ENCODE data around the gene SEC24D. TPM values are rescaled to one million over a fixed set of nuclear protein-coding genes. Genes with fewer than 3 reads are reported as not detected.

The SEC24D gene
- total RNA-seq, 1 experiment from 2014 or later = 35.8 TPM

GRCh38 chr4:118751629-118752323 lies 84.2 kb downstream of the SEC24D start:
- H3K9me3 ChIP-seq (ENCODE audit: low read depth, low read length, poor library complexity, severe bottlenecking) = no peaks in the 10 kb centered on the region
- no peaks in the 10 kb centered on the region for H3K27me3 ChIP-seq (replicated peaks; ENCODE audit: insufficient read depth, low read depth, low read length, poor library complexity)
- peaks cover 22% of the 10 kb centered on the region for H3K36me3 ChIP-seq (ENCODE audit: insufficient read depth, low read length, poor library complexity, severe bottlenecking)
- intact Hi-C loops (cut with micrococcal nuclease; ENCODE audit: unreplicated experiment) = no loop called here
- no peak overlapping the region for H3K4me3 ChIP-seq (ENCODE audit: low read depth, low read length, poor library complexity, severe bottlenecking)
- POLR2A ChIA-PET (ENCODE audit: low non-redundant PET) = no interaction called here
- no TSS peak for BruUV-seq (replicated peaks)
- peaks cover 4% of the 10 kb centered on the region for H3K4me1 ChIP-seq (ENCODE audit: insufficient read depth, low read length, poor library complexity, severe bottlenecking)
- CTCF ChIA-PET = no interaction called here
- H3K27ac ChIP-seq (ENCODE audit: low read depth, low read length, poor library complexity, severe bottlenecking) = no peak overlapping the region
- TF ChIP-seq CTCF (conservative IDR thresholded peaks at IDR 0.05; ENCODE audit: low read depth, low read length) (no peak), EZH2 (IDR thresholded peaks at IDR 0.05; ENCODE audit: borderline replicate concordance, low read depth, low read length, poor library complexity, severe bottlenecking) (no peak)
- DNase-seq (ENCODE audit: low spot score) = no peak

GRCh38 chr4:118749347-118749988 lies 86.5 kb downstream of the SEC24D start:
- no peak for DNase-seq (ENCODE audit: low spot score)
- no peak for TF ChIP-seq CTCF (conservative IDR thresholded peaks at IDR 0.05; ENCODE audit: low read depth, low read length)
- no peak for TF ChIP-seq EZH2 (IDR thresholded peaks at IDR 0.05; ENCODE audit: borderline replicate concordance, low read depth, low read length, poor library complexity, severe bottlenecking)
- no peaks in the 10 kb centered on the region for H3K9me3 ChIP-seq (ENCODE audit: low read depth, low read length, poor library complexity, severe bottlenecking)
- no peak overlapping the region for H3K27ac ChIP-seq (ENCODE audit: low read depth, low read length, poor library complexity, severe bottlenecking)
- CTCF ChIA-PET = no interaction called here
- H3K4me3 ChIP-seq (ENCODE audit: low read depth, low read length, poor library complexity, severe bottlenecking) = no peak overlapping the region
- no TSS peak for BruUV-seq (replicated peaks)
- intact Hi-C loops (cut with micrococcal nuclease; ENCODE audit: unreplicated experiment) = loop anchor here (10.0 kb wide), 1 partner anchor 535 kb away; no protein-coding TSS in a partner anchor
- H3K4me1 ChIP-seq (ENCODE audit: insufficient read depth, low read length, poor library complexity, severe bottlenecking) = peaks cover 4% of the 10 kb centered on the region
- POLR2A ChIA-PET (ENCODE audit: low non-redundant PET) = no interaction called here
- peaks cover 22% of the 10 kb centered on the region for H3K36me3 ChIP-seq (ENCODE audit: insufficient read depth, low read length, poor library complexity, severe bottlenecking)
- no peaks in the 10 kb centered on the region for H3K27me3 ChIP-seq (replicated peaks; ENCODE audit: insufficient read depth, low read depth, low read length, poor library complexity)

- CTCF ChIA-PET = no interaction called here
- DNase-seq (ENCODE audit: low spot score) = no peak
Observed at GRCh38 chr4:118746251-118746919, 89.5 kb downstream of the SEC24D start.

More at GRCh38 chr4:118746251-118746919, 89.5 kb downstream of the SEC24D start:
- POLR2A ChIA-PET (ENCODE audit: low non-redundant PET) = no interaction called here
- intact Hi-C loops (cut with micrococcal nuclease; ENCODE audit: unreplicated experiment) = loop anchor here (10.0 kb wide), 1 partner anchor 538 kb away; no protein-coding TSS in a partner anchor
- H3K27me3 ChIP-seq (replicated peaks; ENCODE audit: insufficient read depth, low read depth, low read length, poor library complexity) = no peaks in the 10 kb centered on the region
- no peak overlapping the region for H3K27ac ChIP-seq (ENCODE audit: low read depth, low read length, poor library complexity, severe bottlenecking)
- no peaks in the 10 kb centered on the region for H3K4me1 ChIP-seq (ENCODE audit: insufficient read depth, low read length, poor library complexity, severe bottlenecking)
- no peak for TF ChIP-seq EZH2 (IDR thresholded peaks at IDR 0.05; ENCODE audit: borderline replicate concordance, low read depth, low read length, poor library complexity, severe bottlenecking)
- TF ChIP-seq CTCF (conservative IDR thresholded peaks at IDR 0.05; ENCODE audit: low read depth, low read length) = no peak
- H3K36me3 ChIP-seq (ENCODE audit: insufficient read depth, low read length, poor library complexity, severe bottlenecking) = peaks cover 8% of the 10 kb centered on the region
- no peaks in the 10 kb centered on the region for H3K9me3 ChIP-seq (ENCODE audit: low read depth, low read length, poor library complexity, severe bottlenecking)
- H3K4me3 ChIP-seq (ENCODE audit: low read depth, low read length, poor library complexity, severe bottlenecking) = no peak overlapping the region
- no TSS peak for BruUV-seq (replicated peaks)

Data from A673 (cell line).